MV-4-11 (cell line): Measurements from ENCODE around the gene FOXC1.

ENCODE experiments used
- DNase-seq: peaks from one replicate; lab custom pipeline; 2025; lab: John Stamatoyannopoulos, UW

Gene FOXC1

GRCh38 chr6:1612299-1612973, 2.7 kb downstream of the FOXC1 start:
- no peak for DNase-seq

GRCh38 chr6:1612974-1613306, 3.2 kb downstream of the FOXC1 start:
- DNase-seq = no peak

- DNase-seq = no peak
These were observed 3.6 kb downstream of the FOXC1 start for GRCh38 chr6:1613346-1613687.

DNA sequence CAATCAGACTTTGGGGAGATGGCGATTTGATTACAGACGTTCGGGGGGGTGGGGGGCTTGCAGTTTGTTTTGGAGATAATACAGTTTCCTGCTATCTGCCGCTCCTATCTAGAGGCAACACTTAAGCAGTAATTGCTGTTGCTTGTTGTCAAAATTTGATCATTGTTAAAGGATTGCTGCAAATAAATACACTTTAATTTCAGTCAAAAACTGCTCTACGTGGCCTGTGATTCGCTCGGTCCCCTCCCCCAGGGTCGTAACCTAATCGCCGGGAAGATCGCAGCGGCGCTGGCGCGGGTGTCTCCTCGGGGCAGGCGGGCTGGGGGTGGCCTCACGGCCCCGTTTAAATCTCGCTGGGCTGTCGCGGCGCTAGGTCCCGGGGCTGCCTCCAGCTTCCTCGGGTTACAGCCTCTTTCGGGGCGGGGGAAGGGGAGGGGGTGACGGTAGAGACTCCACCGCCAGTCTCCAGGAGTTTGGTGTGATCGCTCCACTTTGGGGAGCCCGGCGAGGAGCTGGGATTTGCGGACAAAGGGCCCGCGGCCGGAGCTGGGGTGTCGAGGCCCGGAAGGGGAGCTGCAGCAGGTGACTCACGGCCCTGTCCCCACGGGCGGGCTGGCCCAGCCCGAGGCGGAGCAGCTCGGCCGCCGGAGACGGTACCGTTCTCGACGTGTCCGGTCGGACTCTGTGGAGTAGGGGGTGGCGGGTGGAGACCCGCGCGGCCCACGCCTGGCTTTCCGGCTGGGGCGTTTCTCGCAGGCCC, 4.2 kb downstream of the FOXC1 start:
- DNase-seq = no peak

DNA sequence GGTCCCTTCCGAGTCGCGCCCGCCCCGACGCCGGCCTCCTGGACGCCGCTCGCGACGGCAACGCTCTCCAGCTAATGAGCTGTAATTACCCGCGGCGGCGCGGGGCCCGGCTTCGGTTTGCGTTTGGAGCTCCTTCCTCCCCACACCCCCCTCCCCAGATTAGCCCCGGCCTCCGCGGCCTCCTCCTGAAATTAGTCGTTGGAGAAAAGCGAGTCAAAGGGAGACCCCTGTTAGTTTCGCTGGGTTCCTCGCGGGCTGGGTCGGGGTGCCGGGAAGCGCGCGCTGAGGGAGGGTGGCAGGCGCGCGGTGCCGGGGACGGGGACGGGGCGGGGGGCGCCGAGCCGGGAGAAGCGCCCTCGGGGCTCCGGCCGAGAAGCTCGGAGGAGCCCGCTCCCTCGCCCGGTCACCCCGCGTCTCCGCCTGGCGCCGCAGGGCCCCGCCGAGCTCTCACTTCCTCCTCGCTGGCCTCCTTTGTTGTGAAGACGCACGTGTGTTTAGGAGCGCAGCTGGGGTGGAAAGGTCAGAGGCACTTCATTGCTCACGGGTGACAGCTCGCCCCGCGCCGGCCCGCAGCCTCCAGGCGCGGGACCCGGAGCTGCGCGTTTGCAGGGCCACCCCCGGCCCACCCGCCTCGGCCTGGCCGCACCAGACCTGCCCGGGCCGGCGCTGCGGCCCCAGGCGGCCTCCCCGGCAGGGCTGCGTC, 4.9 kb downstream of the FOXC1 start:
- peak; percentile 65 for DNase-seq

- no peak for DNase-seq
These were observed 5.6 kb downstream of the FOXC1 start for GRCh38 chr6:1615151-1615852.

GRCh38 chr6:1615853-1616420, 6.2 kb downstream of the FOXC1 start:
- DNase-seq = no peak

GRCh38 chr6:1616701-1617463, 7.2 kb downstream of the FOXC1 start:
- no peak for DNase-seq

DNA sequence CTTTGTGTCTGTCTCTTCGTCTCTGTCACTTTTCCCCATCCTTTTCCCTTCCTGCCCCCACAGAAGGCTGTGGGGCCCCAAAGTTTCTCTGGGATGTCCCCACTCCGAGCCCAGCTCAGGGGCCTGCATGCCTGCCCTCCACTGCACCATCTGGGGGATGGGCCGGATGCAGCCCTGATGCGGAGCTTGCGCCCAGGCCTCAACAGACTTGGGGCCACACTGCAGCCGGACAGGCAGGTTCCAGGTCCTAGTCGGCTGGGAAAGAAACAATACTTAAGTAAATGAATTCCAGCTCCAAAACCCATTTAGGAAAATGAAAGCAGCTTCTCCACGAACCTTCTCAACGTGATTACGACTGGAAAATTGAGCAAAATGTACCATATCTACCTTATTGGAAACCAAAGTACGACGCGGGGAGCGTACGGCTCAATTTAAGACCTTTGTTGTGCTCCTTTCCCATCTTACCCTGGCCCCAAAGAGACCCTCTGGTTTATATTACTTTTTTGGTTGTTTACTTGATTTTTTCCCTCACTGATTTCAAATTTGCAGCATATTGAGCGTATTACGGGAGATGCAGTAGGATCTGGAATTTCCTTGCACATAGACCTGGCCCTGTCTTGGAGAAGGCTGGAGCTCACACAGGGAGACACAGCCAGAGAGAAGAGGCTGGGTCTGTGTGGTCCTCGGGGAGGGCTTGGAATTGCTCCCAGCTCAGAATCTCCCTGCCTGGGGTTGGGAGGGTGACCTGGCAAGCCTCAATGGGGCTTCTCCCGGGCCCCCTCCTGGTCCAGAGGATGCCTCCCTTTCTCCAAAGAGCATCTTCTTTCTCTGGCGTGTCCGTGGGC, 8.0 kb downstream of the FOXC1 start:
- DNase-seq = no peak

DNA sequence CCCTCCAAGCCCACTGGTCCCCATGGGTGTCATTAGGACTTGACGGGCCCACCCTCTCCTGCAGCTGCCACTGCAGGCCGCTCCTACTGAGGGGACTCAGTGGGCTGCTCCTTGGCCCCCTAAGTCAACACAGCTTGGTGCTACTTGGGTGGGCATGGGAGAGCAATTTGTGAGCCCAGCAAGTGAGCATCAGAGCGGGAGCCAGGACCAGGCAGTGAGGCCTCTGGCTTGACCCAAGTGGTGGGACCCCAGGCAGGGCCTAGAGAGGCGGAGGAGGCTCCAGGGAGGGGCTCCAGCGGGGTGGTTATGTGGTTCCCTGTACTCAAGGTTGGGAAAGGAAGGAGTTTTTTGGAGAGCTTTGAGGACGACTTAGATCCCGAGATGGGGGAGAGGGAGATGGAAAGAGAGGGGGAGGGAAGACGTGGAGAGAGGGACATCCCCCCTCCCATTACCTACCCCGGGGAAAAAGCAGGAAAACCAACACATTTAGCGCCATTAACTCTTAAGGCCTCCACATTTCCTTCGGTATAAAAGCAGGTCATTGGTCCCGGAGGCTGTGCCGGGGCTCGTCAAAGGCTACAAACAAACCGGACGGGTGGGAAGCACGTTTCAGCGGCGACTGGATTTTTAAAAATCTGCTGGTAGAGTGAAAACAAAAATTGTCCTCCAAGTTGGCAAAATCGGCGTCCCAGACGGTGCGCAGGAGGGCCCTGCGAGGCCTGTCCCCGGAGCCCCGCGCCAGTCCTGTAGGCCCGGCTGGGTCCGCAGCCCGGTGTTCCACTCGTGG, 8.8 kb downstream of the FOXC1 start:
- no peak for DNase-seq

DNA sequence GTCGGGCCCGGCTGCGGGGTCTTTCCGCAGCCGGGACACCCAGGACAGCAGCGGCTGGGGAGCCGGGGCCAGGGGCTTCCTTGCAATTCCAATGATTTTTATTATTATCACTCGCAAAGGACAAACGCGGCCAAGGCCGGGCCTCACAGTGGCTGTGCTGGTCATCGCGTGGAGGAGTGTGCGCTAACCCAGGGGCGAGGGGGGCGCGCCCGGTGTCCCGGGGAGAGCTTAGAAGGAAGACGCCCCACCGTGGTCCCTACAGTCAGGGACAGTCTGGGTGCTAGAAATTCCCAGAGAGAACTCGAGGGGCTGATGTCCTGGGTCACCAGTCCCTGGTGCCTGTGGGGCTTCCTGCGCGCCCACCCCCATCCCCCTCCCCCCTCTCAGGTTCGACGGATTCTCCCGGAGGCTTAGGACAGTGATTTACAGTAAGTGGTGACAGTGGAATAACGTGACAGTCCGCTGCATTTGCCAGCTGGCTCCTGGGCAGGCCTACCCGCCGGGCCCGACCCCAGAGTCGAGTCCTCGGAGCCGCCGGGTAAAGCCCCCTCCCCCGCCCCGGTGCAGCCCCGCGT, 9.5 kb downstream of the FOXC1 start:
- DNase-seq = no peak

DNA sequence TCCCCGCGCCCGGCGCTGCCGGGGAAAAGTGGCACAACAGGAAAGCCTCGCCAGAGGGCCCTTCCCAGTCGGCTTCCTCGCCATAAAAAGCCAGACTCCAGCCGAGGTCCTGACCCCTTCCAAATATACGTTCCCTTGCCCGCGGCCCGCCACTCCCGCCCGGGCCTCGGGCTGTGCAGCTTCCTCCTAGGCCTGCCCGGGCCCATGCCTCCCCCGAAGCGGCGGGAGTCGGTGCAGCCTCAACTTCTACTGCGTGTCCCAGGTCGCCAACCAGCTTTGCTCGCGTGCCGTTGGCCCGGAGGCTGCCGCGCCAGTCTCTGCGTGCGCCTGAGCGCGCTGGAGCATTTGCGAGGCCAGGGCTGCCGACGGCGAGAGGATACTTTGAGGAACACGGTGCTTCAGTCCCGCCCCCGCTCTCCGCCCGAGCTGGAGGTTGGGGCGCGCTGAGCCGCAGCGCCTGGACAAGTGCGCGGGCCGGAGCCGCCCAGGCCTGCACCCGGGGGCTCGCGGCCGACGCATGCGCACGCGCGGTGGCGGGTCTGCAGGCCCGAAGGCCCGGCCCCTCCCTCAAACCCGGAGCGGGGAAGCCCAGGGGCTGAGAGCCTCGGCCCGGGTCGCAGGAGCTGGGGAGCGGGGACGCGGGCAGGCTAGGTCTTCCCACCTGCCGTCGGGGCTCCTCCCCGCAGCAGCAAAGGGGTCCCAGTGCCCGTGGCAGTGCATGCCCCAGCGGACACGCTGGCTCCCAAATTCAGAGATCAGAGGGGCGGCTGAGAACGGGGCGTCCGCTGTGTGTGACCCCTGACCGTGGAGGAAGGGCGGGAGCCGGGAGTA, 10.2 kb downstream of the FOXC1 start:
- no peak for DNase-seq

DNA sequence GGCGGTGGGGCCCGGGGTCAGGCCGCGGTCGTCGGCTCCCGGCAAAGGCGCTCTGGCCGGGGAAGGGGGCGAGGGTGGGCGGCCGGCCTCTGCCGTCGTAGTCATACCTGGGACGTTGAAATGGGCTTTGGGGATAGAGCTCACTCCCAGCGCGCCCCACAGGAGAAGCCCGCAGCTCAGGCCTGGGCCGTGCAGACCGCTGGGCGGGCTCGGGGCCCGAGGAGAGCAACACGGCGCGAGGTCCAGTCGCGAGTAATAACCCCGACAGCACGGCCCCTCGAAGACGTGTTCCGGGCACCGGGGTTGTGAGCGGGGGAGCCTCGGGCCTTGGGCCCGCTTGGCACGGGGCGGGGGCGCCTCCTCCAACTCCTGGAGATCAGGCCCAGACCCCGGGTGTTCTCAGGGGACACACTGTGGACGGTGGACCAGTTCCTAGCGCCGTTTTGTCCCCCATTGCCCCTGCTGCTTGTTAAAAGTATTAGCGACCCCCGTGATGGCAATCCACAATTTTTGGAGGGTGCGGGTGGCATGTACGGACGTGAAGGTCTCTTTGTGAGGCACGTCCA, 10.9 kb downstream of the FOXC1 start:
- DNase-seq = no peak

- no peak for DNase-seq
These were observed 11.5 kb downstream of the FOXC1 start for GRCh38 chr6:1621070-1621701.

- no peak for DNase-seq
These were observed 12.6 kb downstream of the FOXC1 start for GRCh38 chr6:1622220-1622850.

DNA sequence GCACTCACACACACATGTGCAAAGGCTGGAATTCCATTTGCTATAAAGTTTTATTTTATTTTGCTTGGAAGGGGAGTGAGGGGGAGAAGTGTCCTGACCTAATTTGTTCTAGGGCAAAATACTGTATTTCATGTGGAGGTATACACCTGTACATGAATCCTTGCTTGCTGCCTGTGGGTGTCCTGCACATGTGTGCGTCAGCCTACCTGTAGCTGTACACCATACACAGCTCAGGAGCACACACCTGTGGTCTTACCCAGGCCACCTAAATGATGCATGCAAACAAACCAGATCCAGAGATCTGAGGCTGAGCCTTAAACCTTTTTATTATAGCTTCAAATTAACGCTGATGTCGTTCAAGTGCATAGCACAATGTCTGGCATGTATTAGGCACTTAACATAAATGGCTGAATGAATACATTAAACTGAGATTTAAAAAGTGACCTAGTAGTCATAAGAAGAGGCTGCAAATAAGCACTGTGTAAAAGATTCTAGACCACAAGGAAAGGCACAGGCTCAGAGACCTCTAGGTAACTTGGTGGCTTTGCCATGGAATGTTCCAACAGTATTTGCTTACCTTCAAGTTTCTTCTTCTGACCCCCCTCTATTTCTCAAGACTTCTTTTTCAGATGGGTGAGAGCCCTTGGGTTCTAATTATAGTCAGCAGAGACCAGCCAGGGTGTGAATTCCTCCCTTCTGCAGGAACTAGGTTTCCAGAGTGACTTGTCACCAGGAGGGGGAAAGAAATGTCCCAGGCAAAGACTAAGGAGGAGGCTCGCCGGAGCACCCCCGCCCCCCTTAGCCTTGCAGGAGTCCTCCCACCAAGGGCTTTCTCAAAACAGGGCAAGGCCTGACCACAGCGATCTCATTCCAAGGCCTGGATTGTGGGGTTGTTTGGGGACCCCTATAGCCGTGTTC, 13.4 kb downstream of the FOXC1 start:
- no peak for DNase-seq
